ENCODE measurements around the gene TRPM3. TPM values are rescaled to one million over a fixed set of nuclear protein-coding genes. Genes with fewer than 3 reads are reported as not detected.

The TRPM3 gene
- total and polyA plus RNA-seq, 9 of the 15 experiments (the other 6 are each of a cell fraction or from before 2014, with no cell fraction given) = 0.04 TPM; not detected in 8

GRCh38 chr9:70590315-70590677 lies 531.1 kb downstream of the TRPM3 start (continued):
- no peak for TF ChIP-seq TFE3 (CRISPR knock-in tag; IDR thresholded peaks at IDR 0.05)
- no peak for TF ChIP-seq ZNF239 (CRISPR knock-in tag; IDR thresholded peaks at IDR 0.05)
- TF ChIP-seq PCBP2 (IDR thresholded peaks at IDR 0.05; ENCODE audit: low read depth, low read length, poor library complexity, severe bottlenecking) = no peak

- no peak overlapping the region for H3K9ac ChIP-seq (ENCODE audit: insufficient read depth in 1 of 2, low read depth in 2 of 2, low read length in 2 of 2)
- H3K9me1 ChIP-seq (ENCODE audit: control insufficient read depth, insufficient read depth, low read length) = no peaks in the 10 kb centered on the region
- H3K27ac ChIP-seq (ENCODE audit: extremely low read depth, low read depth, low read length) = no peak overlapping the region
- H3K79me2 ChIP-seq (ENCODE audit: control insufficient read depth, insufficient read depth, low read length) = no peaks in the 10 kb centered on the region
- ATAC-seq (no peak), DNase-seq (ENCODE audit: extremely low read depth in 1 of 4, low spot score in 3 of 4) (no peak), FAIRE-seq (no peak)
- H3K4me1 ChIP-seq (replicated peaks in 1 of 2; ENCODE audit: control insufficient read depth in 2 of 2, insufficient read depth in 2 of 2, low read length in 2 of 2) = no peaks in the 10 kb centered on the region
- H3K9me3 ChIP-seq (replicated peaks; ENCODE audit: control insufficient read depth, insufficient read depth, low read depth, low read length) = no peaks in the 10 kb centered on the region
- BruUV-seq (replicated peaks) = no TSS peak
- no peaks in the 10 kb centered on the region for H4K20me1 ChIP-seq (replicated peaks; ENCODE audit: control insufficient read depth, insufficient read depth, low read length)
- H3K27me3 ChIP-seq (ENCODE audit: control insufficient read depth in 2 of 2, insufficient read depth in 2 of 2, low read length in 2 of 2) = peaks cover 0 to 21% of the 10 kb centered on the region in 2 experiments; a peak in 3 of 5 replicates
- ChIA-PET POLR2A (no interaction called here), CTCF (ENCODE audit: low intra/inter-chr PET ratio) (no interaction called here)
- H3K4me2 ChIP-seq (ENCODE audit: insufficient read depth, low read length) = no peak overlapping the region
- 10% methylated on average over 7 of the region's 7 CpGs for WGBS (ENCODE audit: insufficient coverage, low coverage, missing lambda C conversion rate)
- TF ChIP-seq ZNF780A (CRISPR knock-in tag; IDR thresholded peaks at IDR 0.05) = no peak
- no peak for TF ChIP-seq ELF4 (CRISPR knock-in tag; IDR thresholded peaks at IDR 0.05)
- no peak for TF ChIP-seq RBM17 (IDR thresholded peaks at IDR 0.05; ENCODE audit: borderline replicate concordance, low read depth, low read length)
- no peak for TF ChIP-seq NR1H2 (CRISPR knock-in tag; IDR thresholded peaks at IDR 0.05)
- no peak for TF ChIP-seq CCAR2 (IDR thresholded peaks at IDR 0.05; ENCODE audit: low read depth, low read length)
- no peak for TF ChIP-seq MECOM (CRISPR knock-in tag; IDR thresholded peaks at IDR 0.05)
- no peak for TF ChIP-seq LEF1 (IDR thresholded peaks at IDR 0.05)
- TF ChIP-seq RREB1 (CRISPR knock-in tag; IDR thresholded peaks at IDR 0.05) = no peak
- no peak for TF ChIP-seq HMG20B (CRISPR knock-in tag; IDR thresholded peaks at IDR 0.05)
- TF ChIP-seq EP300 (IDR thresholded peaks at IDR 0.05; ENCODE audit: low read length) = no peak
- TF ChIP-seq BHLHE40 (IDR thresholded peaks at IDR 0.05; ENCODE audit: low read length) = no peak
- no peak overlapping the region for H3K4me3 ChIP-seq
- H3K36me3 ChIP-seq (ENCODE audit: control insufficient read depth, insufficient read depth, low read length) = no peaks in the 10 kb centered on the region
- H2AFZ ChIP-seq (ENCODE audit: low read depth, low read length) = no peak overlapping the region
- in situ Hi-C loops (cut with MboI) (loop anchor here (25.0 kb wide), 1 partner anchor 627 kb away; no protein-coding TSS in a partner anchor), intact Hi-C loops (cut with micrococcal nuclease) (no loop called here)
Observed at GRCh38 chr9:70589571-70590314, 531.7 kb downstream of the TRPM3 start.

Measured in K562 (cell line).